Measurements from ENCODE around the gene WBP1.
A peak's percentile ranks its signal among the peaks of the same experiment; 100 is the strongest.
"Not testable (repeated sequence)": the region's sequence is repeated elsewhere in the genome, so short reads cannot be mapped to it uniquely, and the experiment has no call there.

The WBP1 gene

DNA sequence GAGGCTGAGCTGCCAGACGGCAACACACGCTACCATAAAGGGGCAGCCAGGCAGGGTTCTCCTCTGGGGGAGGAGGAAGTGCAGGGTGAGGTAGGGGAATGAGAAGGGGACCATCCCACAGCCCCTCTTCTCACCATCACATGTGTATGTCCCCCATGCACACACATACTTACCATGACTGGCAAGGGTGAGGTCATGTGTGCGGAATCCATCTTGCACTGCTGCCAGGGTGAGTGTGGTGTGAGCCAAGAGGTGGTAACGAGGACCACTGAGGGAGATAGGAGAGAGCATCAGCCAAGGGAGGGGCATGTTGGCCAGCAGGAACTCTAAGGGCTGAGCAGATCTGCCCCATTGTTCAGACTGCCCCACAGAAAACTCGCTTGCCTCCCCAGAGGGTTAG lies 29.6 kb upstream of the WBP1 start:
- no peak for DNase-seq

DNA sequence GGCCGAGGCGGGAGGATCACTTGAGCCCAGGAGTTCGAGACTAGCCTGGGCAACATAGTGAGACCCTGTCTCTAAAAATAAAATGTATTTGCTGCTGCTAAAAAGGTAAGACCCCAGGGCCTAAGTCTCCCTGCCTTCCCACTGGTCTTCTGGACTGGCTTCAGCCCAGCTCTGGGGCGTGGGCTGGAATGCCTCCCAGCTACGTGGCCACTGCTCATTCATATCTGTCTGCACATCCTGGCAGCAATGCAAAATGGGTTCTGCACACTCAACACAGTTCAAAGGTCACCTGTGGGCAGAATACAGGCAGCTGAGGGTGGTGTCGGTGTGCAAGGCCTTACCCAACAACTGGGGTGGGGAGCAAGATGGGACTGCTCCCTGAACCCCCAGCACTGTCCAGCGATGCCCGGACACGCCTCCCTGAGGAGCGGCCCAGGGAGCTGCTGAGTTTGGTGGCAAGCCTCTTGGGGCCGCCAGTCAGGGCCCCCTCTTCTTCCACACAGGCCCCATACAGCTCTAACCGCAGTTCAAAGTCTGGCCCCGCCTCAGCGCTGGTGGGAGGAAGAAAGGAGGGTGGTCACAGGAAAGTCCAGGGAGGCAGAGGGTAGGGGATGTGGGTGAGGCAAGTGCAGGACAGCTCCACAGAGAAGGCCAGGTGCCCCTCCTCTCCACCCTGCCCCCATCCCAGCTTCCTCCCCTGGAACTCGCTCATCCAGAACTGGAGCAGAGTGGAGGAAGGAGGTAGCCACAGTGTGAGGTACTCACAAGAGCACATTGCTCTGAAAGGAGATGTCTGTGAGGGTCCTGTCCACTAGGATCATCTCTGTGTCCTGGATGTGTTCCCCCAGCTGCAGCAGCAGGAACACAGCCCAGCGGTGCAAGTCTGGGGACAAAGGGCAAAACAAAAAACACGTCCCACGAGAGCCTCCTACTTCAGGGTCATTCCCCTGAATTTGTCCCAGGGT lies 28.5 kb upstream of the WBP1 start:
- no peak for DNase-seq

DNA sequence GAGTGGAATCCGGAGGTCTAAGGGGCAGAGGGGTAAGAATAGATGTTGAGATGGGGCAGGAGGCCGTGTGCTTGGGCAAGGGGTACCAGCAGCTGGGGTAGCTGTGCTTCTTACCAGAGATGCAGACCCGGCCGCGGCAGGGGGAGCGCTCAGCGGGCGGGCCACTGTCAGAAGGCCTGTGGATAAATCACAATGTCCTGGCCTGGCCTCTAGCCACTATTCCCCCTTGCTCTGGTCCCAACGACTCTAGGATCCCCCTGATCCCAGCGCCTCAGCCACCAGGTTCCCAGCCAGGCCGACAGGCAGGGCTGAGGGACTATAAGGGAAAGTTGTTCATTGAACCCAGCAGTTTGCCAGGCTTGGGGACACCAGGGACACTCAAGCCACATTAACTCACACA lies 27.7 kb upstream of the WBP1 start:
- no peak for DNase-seq

DNA sequence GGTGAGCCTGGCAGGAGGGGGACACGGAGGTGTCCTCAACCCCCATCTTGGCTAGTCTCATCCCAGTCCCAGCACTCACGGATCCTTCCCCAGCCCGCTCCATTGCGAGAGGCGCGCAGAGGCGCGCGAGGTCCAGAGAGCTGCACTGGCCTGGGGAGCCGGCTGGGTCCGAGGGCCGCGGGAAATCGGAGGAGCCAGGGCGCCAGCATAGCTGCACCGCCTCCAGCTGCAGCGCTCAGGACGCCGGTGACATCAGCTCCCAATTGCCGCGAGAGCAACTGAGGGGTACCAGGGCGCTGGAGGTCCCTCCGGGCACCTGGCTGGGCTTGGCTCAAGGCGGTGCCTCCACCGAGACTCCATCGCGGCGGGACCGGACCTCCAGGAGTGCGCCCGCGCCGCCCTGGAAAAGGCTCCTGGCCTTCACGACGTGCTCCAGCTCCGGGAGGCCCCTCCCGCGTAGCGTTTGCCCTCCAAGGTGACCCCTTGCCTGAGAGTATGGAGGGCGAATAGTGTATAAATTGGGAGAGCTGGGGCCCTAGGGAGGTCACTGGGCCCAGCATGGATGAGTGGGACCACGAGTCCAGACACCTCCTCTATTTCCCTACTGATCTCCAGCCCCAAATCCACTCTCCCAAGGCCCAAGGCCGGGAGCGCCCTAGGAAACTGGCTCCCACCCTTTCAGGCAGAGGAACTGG lies 22.0 kb upstream of the WBP1 start:
- DNase-seq = no peak

DNA sequence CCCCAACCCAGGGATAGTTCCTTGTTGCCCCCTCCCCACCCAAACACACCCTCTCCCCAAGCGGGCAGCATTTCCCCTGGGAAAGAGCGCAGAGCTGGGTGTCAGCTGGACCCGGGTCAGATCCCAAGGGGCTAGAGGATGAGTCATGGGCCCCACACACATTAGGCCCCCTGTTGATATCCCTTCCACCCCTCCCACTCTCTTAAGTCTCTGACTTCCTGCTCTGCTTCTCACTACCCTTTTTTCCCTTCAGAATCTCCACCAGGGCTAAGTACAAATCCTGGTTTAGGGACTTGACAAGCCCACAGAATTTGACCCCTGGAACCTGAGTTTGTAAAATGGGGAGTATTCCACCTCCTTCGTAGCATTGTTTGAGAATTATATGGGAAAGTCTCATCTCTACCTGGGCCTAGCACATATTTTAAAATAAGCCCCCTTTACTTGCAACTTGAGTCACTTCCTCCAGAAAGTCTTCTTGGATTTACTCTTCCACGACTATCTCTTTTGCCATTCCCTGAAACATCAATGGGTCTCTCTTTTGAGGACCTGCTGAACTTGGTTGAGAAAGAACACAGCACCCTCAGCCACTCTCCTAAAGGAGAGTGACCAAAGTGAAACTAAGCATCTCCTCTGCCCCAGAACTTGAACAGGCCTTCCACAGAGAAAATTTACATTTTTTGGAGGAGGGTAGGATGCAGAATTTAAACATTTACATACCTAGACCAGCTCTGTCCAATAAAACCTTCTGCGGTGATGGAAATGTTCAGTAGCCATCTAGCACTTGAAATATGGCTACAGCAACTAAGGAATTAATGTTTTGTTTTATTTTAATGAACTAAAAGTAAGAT lies 21.2 kb upstream of the WBP1 start:
- no peak for DNase-seq

DNA sequence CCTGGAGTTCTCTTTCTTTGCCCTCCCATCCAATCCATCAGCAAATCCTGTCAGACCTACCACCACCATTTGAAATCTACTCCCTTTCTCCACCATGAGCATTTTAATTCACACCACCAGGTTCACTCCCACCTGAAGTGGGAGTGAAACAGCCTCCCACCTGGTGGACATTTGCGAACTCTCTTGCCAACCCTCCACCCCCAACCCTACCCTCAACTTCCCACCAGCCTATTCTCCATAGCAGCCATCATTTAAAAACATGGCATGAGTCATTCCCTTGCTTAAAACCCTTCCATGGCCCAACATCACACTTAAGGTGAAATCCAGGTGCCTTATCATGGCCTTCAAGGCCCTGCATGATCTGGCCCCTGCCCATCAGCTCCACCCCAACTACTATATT lies 20.0 kb upstream of the WBP1 start:
- no peak for DNase-seq

DNA sequence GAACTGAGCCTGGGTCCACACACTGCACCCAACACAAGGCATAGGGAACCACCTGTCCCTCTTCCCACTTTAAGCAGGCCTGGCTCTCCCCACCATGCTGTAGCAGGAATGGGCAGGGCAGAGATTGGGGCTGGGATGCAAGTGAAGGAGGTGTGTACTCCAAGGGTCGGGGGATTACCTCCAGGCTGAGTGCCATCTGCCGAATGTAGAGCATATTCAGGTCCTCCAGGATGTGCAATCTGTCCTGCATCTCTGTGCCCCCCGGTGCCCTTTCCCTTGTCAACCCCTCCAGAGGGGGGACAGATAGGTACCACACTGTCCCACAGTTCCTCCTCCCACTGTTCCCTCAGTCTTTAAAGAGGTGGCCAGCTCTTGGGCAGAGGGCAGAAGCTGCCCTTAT lies 18.9 kb upstream of the WBP1 start:
- no peak for DNase-seq

DNA sequence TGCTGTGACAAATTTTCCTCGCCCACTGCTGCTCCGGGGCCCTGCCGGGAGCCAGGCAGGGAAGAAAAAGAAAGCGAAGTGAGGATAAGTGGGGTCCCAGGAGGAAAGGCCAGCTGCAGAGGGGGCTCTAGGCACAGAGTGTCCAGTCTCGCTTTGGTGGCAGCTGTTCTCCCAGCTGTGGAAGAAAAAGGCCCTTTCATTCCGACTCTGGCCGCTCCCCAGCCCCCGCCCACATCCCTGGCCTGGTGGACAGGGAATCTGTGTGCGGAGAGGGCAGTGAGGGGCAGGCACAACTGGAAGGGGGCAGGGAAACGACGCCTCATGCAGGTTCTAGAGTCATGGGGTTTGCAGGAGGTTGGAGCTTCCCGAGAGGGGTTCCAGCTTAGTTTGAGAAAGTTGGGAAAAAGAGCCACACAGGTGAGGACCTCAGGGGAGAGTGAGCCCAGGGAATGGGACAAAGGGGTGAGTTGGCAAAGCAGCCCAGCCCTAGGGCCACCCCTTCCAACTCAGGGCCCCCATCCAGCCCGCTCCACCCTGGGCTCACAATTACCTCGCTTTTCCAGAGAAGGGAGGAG lies 18.3 kb upstream of the WBP1 start:
- DNase-seq = no peak

DNA sequence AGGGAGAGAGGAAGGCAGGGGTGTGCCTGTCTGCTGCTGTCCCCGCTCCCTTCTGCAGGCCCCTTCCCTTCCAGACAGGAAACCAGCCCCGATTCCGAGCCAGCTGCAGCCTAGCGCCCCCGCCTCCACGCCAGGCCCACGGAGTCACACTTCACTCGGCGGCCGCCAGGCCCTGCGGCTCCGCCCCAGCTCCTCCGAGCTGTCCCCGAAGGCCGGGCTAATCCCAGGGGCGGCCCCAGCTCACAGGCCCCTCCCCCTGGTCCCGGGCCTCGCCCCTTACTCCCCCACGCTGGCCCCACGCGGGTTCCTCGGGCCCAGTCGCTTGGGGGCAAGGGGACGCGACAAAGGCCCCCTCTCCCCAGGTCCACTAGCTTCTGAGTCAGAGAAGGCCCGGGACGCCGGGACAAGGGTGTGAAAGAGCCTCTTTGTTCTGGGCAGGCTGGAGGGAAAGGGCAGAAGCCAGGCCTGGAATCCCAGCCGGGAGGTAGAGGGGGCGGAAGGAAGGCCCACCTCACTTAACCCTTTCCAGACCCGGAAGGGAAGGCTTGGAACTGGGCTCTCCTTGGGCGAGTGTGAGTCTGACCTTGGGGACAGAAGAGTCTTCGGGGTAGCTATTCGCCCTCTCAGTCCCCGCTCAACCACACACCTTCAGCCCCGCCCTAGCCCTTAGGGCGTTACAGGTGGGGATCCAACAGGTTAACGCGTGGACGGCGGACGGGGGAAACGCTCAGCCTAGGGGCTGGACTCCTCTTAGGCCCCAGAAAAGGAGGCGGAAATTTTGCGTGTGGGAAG lies 17.7 kb upstream of the WBP1 start:
- DNase-seq = peak; percentile 100

DNA sequence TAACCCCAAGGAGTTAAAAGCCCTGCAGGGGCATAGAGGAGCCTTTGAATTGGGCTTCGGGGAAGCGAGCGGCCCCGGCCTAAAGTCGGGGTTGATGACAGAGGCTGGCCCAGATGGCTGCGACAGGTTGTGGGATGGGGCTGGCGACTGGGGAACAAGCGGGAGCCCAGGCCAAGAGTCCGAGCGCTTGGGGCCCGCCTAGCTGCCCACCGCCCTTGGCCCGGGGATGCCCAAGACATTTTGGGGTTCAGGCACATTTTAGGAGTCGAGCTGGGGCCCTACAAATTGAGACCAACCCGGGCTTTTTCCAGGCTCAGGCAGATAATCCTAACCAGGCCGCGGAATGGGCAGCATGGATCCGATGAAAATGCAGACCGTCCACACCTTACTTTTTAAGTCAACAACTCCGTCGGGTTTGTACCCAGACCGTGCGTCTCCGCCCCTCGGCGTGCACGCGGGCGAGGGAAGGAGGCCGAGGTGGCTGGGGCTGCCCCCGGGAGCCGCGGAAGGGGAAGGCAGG lies 17.0 kb upstream of the WBP1 start:
- DNase-seq = no peak

DNA sequence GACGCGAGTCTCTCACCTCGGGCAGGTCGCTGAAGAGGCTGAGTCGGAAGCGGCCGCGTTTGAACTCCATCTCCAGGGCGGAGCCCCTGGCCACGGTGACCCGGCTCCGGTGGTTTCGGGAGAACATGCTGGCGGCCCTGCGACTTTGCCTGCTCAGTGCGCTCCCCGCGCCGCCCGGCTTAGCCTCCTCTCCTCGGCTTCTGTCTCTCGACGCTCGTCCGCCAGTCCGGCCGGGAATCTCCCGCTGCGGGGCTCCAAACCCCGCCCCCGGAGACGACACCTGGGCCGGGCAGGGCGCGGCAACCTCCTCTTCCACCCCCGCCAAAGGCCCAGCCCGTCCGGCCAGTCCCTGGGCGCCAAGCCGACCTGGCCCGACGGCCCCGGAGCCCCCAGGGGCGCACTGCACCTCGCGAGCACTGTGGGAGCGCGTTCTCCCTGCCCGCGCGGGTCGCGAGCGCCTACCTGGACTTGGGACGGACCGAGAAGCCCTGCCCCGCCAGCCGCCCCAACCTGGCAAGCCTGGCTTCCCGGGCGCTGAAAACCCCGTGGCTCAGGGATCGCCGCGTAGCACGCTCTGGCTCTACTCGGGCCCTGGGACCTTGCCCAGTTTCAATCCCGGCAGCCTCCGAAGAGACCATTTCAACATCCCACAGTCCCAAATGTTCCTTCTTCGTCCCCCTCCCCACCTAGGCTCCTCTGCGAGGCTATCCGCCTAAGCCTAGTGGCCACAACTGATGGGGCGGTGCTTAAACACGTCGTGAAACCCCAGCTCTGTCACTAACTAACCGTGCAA lies 16.4 kb upstream of the WBP1 start, which contains the start of gene RTKN:
RTKN (minus strand) TSS at position 248 of the 793 bp plus-strand sequence; CDS start at position 127, 121 bp downstream.
- DNase-seq = no peak

DNA sequence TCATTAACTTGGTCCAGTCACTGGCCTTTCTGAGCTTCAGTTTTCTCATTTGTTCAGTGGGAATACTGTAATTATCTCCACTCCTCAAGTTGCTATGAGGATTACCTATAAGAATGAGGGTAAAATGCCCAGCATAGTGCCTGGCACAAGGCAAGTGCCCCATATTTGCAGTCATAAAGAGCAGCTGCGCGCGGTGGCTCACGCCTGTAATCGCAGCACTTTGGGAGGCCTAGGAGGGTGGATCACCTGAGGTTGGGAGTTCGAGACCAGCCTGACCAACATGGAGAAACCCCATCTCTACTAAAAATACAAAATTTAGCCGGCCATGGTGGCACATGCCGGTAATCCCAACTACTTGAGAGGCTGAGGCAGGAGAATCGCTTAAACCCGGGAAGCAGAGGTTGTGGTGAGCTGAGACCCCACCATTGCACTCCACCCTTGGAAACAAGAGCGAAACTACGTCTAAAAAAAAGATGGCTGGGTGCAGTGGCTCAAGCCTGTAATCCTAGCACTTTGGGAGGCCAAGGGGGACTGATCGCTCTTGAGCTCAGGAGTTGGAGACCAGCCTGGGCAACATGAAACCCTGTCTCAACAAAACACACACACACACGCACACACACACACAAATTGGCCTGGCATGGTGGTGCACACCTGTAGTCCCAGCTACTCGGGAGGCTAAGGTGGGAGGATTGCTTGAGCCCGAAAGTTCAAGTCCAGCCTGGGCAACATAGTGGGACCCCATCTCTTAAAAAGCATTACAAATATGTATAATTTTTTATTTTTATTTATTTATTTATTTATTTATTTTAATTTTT lies 15.5 kb upstream of the WBP1 start:
- DNase-seq = not testable (repeated sequence)

DNA sequence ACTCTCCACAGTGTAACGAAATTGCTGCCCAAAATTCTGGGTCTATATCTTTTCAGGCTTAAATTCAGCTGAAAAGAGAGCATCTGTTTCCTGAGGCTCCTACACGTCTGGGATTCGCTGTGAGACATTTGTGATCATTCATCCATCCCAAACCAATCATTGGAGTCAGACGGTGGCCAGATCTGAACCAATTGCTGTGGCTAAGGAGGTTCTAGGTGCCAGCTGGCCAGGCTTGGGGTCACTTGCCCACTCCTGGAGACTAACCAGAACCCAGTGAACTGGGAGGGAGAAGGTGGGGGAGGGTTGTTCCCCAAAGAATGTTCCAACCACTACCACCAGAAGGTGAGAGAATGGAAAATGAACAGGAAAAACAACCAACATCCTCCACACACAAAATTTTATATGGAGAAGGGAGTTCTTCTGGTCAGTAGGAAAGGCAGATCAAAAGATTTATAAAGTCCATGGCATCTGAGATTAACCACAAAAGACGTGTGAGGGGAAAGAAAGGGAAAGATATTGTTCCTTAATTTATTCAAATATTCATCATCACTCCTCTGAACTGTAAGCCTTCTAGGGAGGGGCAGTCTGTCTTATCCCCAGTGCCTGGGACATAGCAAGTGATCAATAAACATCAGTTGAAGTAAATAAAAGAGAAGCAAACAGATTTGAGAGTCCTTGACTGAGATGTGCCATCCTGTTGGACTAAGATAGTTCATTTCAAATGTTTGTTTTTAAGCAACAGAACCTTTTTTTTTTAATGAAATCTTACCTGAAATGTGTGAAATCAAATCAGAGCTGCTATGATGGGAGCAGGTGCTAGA lies 13.5 kb upstream of the WBP1 start:
- DNase-seq = no peak

DNA sequence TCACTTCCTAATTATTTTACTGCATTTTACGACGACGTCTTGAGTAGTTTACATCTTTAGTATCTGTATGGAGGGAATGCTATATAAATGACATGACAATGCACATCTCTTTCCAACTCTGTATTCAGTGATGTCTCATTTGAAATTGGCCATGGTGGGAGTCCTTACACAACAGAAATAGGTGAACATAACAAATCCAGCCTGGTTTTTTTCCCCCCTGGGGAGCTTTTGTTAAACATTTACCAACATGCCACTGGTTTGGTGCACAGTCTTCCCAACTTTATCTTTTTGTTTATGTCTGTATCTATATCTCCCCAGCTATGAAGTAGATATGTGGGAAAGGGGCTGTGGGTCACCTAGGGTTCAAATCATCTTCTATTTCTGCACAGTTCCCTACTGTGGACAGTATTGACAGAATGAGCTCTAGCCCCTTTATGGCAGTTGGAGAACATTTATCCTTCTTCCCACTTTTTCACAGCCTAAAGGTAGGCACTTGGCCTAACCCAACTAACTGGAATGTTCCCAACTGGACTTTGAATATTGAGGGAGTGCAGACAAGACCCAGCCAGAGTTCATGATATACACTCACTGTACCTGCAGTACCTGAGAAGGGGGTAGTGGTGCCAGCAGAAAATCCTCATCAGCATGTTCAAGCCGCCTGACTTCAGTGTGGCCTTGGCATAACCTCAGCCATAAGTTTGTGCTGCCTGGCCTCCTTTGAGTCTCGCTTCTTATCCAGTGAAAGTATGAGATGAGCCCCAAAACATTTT lies 10.8 kb upstream of the WBP1 start:
- DNase-seq = no peak

DNA sequence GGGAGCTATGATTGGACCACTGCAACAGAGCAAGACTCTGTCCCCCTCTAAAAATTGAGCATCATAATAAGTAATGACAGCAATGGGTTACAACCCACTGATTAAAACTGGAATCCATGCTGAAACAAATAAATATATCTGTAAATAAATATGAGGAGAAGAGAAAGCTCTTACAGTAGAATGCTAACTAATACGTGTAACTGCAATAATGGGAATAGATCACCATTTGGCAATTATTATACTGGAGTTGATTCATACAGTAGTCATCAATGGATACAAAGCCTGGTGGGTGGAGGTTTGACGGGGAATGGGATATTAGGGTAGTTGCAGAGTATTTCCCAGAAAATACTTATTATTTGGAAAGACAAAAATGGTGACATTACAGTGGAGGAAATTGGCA lies 9.5 kb upstream of the WBP1 start:
- DNase-seq = no peak

DNA sequence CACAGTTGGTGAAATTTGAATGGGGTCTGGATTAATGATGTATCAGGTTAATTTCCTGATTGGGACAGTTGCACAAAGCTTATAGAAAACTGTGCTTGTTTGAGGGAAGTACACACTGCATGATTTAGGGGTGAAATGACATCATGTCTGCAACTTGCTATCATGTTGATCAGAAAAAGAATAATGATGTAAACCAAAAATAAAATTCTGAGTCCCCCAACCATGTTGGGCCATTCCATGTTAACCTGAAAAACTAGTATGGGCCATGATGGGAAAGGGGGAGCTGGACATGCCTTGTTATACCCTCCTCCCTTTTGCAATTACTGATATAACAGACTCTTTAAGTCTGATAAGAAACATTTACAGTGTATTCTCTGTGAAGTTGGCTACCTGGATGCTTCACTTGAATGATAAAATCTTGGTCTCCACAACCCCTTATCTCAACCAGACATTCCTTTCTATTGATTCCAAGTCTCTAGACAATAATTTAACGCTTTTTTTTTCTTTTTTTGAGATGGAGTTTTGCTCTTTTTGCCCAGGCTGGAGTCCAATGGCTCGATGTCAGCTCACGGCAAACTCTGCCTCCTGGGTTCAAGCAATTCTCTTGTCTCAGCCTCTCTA lies 7.6 kb upstream of the WBP1 start:
- no peak for DNase-seq

DNA sequence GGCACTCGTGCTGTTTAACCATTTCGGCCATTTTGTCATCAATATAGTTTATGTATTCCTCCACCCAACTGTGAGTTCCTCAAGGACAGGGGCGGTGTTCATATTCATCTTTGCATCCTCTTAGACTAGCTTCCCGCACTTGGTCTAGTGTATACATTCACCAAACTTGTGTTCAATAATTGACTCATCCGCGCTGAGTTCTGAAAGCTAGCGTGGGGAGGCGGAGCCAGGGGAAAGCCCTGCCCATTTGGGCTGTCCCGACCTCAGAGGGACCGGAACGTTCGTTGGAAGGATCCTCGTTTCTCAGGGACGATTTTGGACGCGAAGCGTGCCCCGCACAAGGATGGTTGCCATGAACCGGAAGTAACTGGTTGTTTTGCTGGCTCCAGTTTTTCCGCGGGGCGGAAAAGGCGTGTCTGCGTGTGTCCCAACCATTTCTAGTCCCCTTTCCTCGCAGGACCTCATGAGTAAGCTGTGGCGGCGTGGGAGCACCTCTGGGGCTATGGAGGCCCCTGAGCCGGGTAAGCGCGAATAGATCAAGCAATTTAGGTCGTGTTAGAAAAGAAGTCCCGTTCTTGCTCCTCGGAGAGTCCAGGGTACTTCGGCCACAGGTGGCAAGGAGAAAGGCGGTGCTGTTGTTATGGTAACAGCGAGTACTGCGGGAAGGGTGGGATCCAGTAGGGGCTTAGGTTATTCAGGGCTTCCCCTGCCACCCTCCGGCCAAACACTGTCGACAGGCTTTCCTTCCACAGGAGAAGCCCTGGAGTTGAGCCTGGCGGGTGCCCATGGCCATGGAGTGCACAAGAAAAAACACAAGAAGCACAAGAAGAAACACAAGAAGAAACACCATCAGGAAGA lies 3.4 kb upstream of the WBP1 start, which contains the start of gene INO80B:
INO80B (plus strand) TSS at position 434 of the 858 bp plus-strand sequence; CDS start at position 464, 30 bp downstream.
- DNase-seq = peak; percentile 78

Data from 8988T (cell line).